Stimulated activated naive CD8-positive, alpha-beta T cell treated with anti-CD3 and anti-CD28 coated beads, Interleukin-15, Interleukin-2, amounts not matched to agents 100 ng/mL and 50 ng/mL, for 24 hours (primary cell): Measurements from ENCODE around the gene CEP104.

Experiments
- H3K27ac Mint-ChIP-seq: one replicate; pipeline ENCODE4 v1.8.0; 2021; ENCODE audit warnings: mild to moderate bottlenecking, mixed read lengths
- H3K27me3 Mint-ChIP-seq: one replicate; pipeline ENCODE4 v1.8.0; 2021; ENCODE audit warnings: mixed read lengths
- H3K36me3 Mint-ChIP-seq: one replicate; pipeline ENCODE4 v1.8.0; 2021; ENCODE audit warnings: low read depth, mixed read lengths
- H3K4me1 Mint-ChIP-seq: one replicate; pipeline ENCODE4 v1.8.0; 2021; ENCODE audit warnings: low read depth, mixed read lengths
- H3K4me3 Mint-ChIP-seq: one replicate; pipeline ENCODE4 v1.8.0; 2021; ENCODE audit warnings: mild to moderate bottlenecking, mixed read lengths
- H3K9me3 Mint-ChIP-seq: one replicate; pipeline ENCODE4 v1.8.0; 2021; ENCODE audit warnings: mixed read lengths

CEP104 gene

DNA sequence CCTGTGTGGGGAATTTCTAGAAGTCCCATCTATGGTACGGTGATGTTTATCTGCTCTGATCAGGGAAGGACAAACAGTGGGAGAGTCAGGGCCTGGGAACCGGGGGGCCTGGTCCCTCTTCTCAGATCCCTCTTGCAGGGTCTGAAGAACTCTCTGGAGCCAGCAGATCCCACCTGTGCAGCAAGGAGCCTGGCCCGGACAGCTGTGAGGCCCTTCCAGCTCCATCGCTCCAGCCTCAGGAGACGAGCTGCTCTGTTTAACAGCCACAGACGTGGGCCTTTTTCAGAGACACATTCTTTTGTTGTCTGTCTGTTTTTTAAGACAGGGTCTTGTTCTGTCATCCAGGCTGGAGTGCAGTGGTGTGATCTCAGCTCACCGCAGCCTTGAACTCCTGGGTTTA lies 28.6 kb upstream of the CEP104 start:
- peaks cover 44% of the 10 kb centered on the region for H3K36me3 Mint-ChIP-seq
- no peak overlapping the region for H3K27ac Mint-ChIP-seq
- H3K4me1 Mint-ChIP-seq = peaks cover 20% of the 10 kb centered on the region
- H3K4me3 Mint-ChIP-seq = no peak overlapping the region
- H3K9me3 Mint-ChIP-seq = no peaks in the 10 kb centered on the region
- no peaks in the 10 kb centered on the region for H3K27me3 Mint-ChIP-seq

DNA sequence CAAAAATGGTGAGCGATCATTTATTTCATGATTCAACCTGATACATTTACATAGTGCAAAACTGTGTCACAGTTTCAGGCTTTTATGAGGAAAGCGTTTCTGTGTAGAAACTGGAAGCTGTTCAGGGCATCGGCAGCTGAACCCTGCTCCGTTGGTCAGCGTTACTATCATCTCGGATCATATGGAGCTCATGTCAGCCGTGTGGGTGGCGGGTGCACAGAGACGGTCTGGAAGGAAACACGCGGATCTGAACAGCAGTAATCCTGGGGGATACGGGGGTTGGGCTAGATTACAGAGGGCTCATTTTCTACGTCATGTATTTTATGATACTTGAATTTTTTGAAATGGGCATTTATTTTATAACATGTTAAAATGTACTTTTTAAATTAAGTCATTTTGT lies 28.0 kb upstream of the CEP104 start:
- Mint-ChIP-seq H3K27ac (no peak overlapping the region), H3K4me1 (peaks cover 14% of the 10 kb centered on the region), H3K9me3 (no peaks in the 10 kb centered on the region), H3K4me3 (no peak overlapping the region), H3K36me3 (peaks cover 38% of the 10 kb centered on the region), H3K27me3 (no peaks in the 10 kb centered on the region)

DNA sequence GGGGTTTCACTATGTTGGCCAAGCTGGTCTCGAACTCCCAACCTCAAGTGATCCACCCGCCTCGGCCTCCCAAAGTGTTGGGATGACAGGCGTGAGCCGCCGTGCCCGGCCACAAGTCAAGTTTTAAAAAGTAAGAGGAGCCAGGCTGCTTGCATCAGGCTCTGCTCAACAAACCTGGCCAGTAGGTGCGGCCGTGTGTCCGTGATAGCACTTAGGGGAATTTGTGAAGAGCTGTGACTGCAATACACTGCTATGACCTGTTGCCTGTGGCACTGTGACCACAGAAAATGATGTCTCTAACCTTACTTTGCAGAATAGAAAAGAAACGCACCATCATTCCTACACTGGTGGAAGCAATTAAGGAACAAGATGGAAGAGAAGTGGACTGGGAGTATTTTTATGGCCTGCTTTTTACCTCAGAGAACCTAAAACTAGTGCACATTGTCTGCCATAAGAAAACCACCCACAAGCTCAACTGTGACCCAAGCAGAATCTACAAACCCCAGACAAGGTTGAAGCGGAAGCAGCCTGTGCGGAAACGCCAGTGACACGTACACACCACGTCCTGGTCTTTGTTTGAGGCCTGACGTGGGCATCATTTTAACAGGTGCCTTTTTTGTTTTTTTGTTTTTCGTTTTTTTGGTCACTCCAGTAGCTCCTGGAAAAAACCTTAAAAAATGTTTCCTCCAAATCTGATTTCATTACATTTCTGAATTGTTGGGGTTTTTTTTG lies 26.3 kb upstream of the CEP104 start:
- Mint-ChIP-seq H3K4me3 (no peak overlapping the region), H3K27me3 (no peaks in the 10 kb centered on the region), H3K9me3 (no peaks in the 10 kb centered on the region), H3K27ac (no peak overlapping the region), H3K4me1 (peaks cover 9% of the 10 kb centered on the region), H3K36me3 (peaks cover 41% of the 10 kb centered on the region)

DNA sequence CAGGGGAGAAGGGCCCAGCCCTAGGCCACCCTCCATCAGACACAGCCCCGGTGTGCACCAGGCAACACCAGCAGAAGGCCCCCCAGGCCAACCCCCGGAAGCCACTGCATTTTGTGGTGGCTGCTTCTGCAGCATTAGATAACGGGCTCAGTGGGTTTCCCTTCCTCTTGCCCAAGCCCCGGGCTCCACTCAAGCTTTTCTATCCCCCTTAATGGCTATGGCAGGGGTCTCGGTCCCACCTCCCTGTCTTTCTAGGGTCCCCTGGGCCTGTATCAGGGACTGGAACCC lies 24.1 kb upstream of the CEP104 start:
- Mint-ChIP-seq H3K27ac (no peak overlapping the region), H3K9me3 (no peaks in the 10 kb centered on the region), H3K36me3 (peaks cover 36% of the 10 kb centered on the region), H3K27me3 (no peaks in the 10 kb centered on the region), H3K4me1 (peaks cover 9% of the 10 kb centered on the region), H3K4me3 (no peak overlapping the region)

DNA sequence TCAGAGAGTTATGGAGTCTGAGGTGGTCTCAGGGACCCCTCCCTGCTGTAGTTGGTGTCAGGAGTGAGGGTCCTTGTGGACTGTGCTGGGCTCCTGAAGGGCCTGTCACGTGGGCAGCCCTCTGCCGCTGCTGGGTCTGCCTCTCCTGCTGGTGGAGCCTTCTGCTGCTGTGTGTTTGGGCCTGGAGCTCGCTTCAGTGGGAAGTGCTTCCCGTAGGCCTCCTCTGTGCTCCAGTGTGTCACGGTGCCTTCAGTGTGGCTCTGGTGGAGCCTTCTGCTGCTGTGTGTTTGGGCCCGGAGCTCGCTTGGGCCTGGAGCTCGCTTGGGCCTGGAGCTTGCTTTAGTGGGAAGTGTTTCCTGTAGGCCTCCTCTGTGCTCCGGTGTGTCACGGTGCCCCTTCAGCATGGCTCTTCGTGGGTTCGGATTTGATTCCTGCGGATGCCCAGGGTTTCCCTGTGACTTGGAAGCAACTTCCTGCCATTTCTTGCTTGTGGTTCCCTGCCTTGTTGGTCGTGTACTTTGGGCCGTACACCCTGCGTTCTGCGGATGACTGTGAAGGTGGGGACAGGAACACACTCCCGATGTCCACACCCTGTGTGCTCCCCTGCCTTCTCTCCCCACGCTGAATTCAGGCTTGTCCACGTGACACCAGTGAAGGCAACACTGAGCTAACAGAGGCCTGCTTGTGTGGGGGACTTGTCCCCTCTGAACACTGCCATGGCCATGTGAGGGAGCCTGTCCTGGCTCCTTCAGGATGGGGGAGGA lies 23.6 kb upstream of the CEP104 start:
- H3K27ac Mint-ChIP-seq = no peak overlapping the region
- H3K27me3 Mint-ChIP-seq = no peaks in the 10 kb centered on the region
- H3K4me1 Mint-ChIP-seq = peaks cover 9% of the 10 kb centered on the region
- no peak overlapping the region for H3K4me3 Mint-ChIP-seq
- H3K9me3 Mint-ChIP-seq = no peaks in the 10 kb centered on the region
- H3K36me3 Mint-ChIP-seq = peaks cover 41% of the 10 kb centered on the region

DNA sequence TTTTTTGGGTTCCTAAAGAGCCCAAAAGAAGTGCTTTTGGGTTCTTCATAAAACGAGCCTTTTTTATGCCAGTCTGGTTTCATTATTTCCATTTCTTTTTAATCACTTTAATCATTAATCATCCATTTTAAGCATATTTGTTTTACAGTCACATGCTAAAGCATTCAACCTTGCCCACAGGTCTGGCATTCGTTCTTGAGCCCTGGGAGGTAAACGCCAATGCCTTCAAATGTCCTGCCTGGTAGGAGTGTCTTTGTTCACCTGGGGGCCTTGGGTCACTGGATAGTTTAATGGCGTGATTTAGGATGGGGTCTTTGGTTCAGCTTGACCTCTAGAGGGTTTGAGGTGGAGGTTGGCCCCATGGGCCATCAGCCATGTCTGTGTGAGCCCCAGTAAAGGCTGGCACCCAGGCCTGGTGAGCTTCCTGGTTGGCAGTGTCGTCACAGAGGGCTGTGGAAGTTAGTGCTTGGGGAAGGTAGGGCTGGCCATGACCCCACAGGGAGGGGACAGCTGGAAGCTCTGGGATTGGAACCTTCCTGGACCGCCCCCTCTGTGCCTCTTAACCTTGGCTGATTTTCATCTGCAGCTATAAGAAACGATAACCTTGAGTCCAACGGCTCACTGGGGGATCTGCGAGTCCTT lies 22.9 kb upstream of the CEP104 start:
- Mint-ChIP-seq H3K4me1 (peaks cover 9% of the 10 kb centered on the region), H3K36me3 (peaks cover 46% of the 10 kb centered on the region), H3K27me3 (no peaks in the 10 kb centered on the region), H3K4me3 (no peak overlapping the region), H3K27ac (no peak overlapping the region), H3K9me3 (no peaks in the 10 kb centered on the region)

DNA sequence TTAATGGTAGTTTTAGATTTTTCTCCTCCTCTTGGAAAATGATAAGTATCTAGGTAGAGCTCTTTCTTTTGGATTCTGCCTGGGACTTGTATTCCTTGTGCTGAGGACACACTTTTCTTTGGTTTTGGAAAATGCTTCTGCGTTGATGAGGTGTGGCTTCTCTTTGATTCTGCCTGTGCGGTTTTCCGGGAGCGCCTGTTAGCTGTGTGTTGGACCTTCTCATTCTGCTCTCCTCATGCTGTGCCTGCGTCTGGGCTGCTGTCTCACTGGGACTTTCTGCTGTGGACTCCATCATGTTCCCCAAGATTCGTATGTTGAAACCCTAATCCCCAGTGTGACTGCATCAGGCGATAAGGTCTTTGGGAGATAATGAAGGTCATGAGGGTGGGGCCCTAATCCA lies 22.1 kb upstream of the CEP104 start:
- Mint-ChIP-seq H3K27ac (no peak overlapping the region), H3K4me1 (peaks cover 9% of the 10 kb centered on the region), H3K36me3 (peaks cover 41% of the 10 kb centered on the region), H3K27me3 (no peaks in the 10 kb centered on the region), H3K9me3 (no peaks in the 10 kb centered on the region), H3K4me3 (no peak overlapping the region)

DNA sequence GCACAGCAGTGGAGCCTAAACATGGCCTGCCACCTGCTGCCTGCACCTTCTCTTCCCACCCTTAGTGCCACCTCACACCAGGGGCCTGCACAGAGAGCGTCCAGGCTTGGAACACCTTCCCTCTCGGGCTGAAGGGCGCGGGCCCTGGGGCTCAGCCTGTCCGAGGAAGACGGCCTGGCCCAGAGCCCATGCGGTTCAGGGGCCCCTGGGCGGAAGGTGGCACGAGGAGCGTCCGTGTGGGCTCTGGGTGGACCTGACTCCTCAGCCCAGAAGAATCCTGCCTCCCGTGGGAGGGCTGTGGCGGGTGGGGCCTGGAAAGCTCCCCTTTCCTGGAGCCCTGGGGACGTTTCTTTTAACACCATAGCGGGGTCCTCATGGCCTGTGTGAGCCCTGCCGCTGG lies 19.7 kb upstream of the CEP104 start:
- H3K4me1 Mint-ChIP-seq = peaks cover 9% of the 10 kb centered on the region
- no peak overlapping the region for H3K27ac Mint-ChIP-seq
- no peaks in the 10 kb centered on the region for H3K27me3 Mint-ChIP-seq
- no peak overlapping the region for H3K4me3 Mint-ChIP-seq
- peaks cover 44% of the 10 kb centered on the region for H3K36me3 Mint-ChIP-seq
- no peaks in the 10 kb centered on the region for H3K9me3 Mint-ChIP-seq

DNA sequence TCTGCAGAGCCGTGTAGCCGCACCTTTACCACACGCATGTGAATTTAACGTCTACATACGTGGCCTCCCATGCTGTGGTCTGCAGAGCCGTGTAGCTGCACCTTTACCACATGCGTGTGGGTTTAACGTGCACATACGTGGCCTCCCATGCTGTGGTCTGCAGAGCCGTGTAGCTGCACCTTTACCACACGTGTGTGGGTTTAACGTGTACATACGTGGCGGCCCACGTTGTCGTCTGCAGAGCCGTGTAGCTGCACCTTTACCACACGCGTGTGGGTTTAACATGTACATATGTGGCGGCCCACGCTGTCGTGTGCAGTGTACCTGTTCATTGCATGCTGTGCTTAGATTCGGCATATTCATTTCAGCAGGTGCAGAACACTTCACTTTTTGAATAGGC lies 17.7 kb upstream of the CEP104 start:
- no peak overlapping the region for H3K4me3 Mint-ChIP-seq
- peaks cover 53% of the 10 kb centered on the region for H3K36me3 Mint-ChIP-seq
- H3K27ac Mint-ChIP-seq = no peak overlapping the region
- no peaks in the 10 kb centered on the region for H3K9me3 Mint-ChIP-seq
- H3K4me1 Mint-ChIP-seq = no peaks in the 10 kb centered on the region
- H3K27me3 Mint-ChIP-seq = no peaks in the 10 kb centered on the region

DNA sequence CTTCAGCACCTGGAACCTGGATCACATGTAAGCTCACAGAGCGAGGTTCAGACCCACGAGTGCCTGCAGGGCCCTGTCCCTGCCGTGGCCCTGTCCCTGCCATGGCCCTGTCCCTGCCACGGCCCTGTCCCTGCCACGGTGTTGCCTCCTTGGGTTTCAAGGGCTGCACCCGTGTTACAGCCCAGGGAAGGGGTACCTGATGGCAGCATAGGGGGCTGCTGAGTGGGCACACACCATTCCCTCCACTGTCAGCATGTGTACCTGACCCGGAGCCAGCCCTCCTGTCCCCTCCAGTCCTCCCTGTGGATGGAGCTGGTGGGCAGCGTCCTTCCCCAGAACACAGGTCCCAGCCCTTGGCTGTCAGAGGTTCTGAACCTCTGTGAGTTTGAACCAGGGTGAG lies 15.5 kb upstream of the CEP104 start:
- Mint-ChIP-seq H3K4me3 (no peak overlapping the region), H3K27me3 (no peaks in the 10 kb centered on the region), H3K4me1 (no peaks in the 10 kb centered on the region), H3K9me3 (no peaks in the 10 kb centered on the region), H3K27ac (no peak overlapping the region), H3K36me3 (peaks cover 55% of the 10 kb centered on the region)

DNA sequence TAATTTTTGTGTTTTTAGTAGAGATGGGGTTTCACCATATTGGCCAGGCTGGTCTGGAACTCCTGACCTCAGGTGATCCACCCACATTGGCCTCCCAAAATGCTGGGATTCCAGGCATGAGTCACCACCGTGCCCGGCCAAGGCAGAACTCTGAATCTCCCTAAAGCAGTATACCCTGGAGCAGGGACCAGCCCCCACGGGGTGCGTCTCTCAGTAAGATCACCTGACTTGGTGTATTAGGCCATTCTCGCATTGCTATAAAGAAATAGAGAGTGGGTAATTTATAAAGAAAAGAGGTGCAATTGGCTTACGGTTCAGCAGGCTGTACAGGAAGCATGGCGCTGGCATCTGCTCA lies 14.4 kb upstream of the CEP104 start:
- Mint-ChIP-seq H3K4me1 (no peaks in the 10 kb centered on the region), H3K36me3 (peaks cover 56% of the 10 kb centered on the region), H3K27ac (no peak overlapping the region), H3K9me3 (no peaks in the 10 kb centered on the region), H3K27me3 (no peaks in the 10 kb centered on the region), H3K4me3 (no peak overlapping the region)

DNA sequence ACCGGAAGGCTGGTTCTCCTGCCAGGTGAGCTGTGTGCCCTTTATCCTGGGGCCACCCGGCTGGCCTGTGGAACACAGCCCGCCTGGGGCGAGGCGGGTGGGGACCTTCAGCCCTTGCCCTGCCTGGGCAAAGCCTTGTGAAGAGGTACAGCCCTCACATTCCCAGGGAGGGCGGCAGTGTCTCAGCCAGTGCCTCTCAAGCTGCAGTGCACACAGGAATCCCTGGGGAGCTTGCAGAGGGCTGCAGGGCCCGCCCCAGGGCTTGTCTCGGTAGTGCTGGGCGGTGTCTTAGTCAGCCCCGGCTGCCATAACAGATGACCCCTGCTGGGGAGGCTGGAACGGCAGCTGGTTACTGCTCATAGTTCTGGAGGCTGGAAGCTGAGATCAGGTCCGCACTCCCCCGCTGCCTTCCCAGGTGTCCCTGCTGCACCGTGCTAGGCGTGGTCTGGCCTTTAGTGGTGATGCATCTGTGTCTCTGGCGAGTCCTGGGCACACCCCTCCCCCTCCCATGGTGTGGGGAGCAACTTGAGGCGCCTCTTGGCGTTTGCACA lies 12.8 kb upstream of the CEP104 start:
- Mint-ChIP-seq H3K36me3 (peaks cover 46% of the 10 kb centered on the region), H3K9me3 (no peaks in the 10 kb centered on the region), H3K4me3 (no peak overlapping the region), H3K27ac (no peak overlapping the region), H3K27me3 (no peaks in the 10 kb centered on the region), H3K4me1 (no peaks in the 10 kb centered on the region)

DNA sequence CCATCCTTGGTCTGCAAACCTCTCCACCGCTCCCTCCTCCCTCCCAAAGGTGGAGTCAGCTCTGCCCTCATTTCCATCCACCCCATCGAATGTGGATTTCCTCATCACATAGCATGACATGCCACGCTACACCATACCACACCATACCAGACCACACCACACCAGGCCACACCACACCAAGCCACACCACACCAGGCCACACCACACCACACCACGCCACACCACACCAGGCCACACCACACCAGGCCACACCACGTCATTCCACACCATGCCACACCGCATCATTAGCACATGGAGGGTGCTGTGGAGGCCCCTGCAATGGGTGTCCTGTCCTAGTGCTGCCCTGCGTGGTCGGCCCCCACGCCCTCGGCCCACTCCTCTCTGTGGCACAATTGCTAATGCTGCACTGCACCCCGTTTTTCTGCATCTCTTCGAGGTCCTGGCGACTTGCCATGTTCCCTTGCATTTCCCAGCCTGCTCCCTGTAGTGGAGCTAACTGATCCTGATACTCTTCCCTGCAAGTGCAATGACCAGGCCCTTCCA lies 11.5 kb upstream of the CEP104 start:
- H3K36me3 Mint-ChIP-seq = peaks cover 40% of the 10 kb centered on the region
- no peaks in the 10 kb centered on the region for H3K9me3 Mint-ChIP-seq
- no peak overlapping the region for H3K4me3 Mint-ChIP-seq
- H3K27ac Mint-ChIP-seq = no peak overlapping the region
- no peaks in the 10 kb centered on the region for H3K4me1 Mint-ChIP-seq
- no peaks in the 10 kb centered on the region for H3K27me3 Mint-ChIP-seq

DNA sequence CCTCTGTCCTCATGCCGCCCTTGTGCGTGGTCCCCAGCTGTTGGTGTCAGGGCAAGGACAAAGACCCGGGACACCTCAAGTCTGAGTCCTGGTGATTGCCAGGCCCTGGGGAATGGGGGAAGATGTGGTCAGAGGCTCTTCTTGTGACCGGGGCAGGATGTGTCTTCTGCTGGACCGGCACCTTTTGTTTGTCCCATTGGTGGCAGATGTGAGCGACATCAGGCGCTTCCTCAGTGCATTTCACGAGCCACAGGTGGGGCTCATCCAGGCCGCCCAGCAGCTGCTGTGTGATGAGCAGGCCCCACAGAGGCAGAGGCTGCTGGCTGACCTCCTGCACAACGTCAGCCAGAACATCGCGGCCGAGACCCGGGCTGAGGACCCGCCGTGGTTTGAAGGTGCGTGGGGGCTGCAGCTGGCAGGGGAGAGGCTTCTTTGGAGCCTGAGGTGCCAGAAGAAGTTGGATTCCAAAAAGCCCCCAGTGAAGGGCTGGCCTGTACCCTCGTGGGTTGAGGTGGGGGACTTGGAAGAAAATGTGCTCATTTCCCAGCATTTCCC lies 8.7 kb upstream of the CEP104 start:
- no peak overlapping the region for H3K4me3 Mint-ChIP-seq
- no peaks in the 10 kb centered on the region for H3K27me3 Mint-ChIP-seq
- no peaks in the 10 kb centered on the region for H3K4me1 Mint-ChIP-seq
- no peaks in the 10 kb centered on the region for H3K9me3 Mint-ChIP-seq
- peaks cover 29% of the 10 kb centered on the region for H3K36me3 Mint-ChIP-seq
- no peak overlapping the region for H3K27ac Mint-ChIP-seq

DNA sequence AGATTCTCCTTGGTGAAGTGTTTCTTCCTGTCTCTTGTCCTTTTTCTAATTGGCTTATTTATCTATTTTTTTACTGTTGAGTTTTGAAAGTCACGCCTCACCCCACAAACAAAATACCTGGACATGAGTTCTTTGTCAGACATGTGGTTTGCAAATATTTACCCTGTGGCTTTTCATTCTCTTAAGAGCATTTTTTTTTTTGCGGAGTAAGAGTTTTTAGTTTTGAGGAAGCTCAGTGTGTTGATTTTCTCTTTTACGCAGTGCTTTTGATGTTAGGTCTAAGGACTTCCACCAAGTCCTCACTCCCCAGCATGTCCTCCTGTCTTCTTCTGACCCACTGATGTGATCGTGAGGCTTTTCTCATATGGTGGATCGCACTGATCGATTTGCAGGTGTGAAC lies 7.9 kb upstream of the CEP104 start:
- Mint-ChIP-seq H3K4me1 (no peaks in the 10 kb centered on the region), H3K27me3 (no peaks in the 10 kb centered on the region), H3K4me3 (no peak overlapping the region), H3K36me3 (peaks cover 24% of the 10 kb centered on the region), H3K9me3 (no peaks in the 10 kb centered on the region), H3K27ac (no peak overlapping the region)
